ENCODE measurements around the gene ATP2C1.

GRCh38 chr3:130897316-130897715 lies 3.4 kb downstream of the ATP2C1 start:
- TF ChIP-seq CREB1 (IDR thresholded peaks at IDR 0.05) (no peak), CREB1 (CRISPR knock-in tag; IDR thresholded peaks at IDR 0.05) (no peak), MAFK (IDR thresholded peaks at IDR 0.05; ENCODE audit: low read length) (no peak), SOX6 (IDR thresholded peaks at IDR 0.05) (no peak), ZNF668 (CRISPR knock-in tag; IDR thresholded peaks at IDR 0.05) (no peak), SETDB1 (IDR thresholded peaks at IDR 0.05; ENCODE audit: low read length) (no peak), POLR2AphosphoS5 (IDR thresholded peaks at IDR 0.05; ENCODE audit: control insufficient read depth, insufficient read depth, low read depth, low read length) (no peak), FOXP4 (CRISPR knock-in tag; IDR thresholded peaks at IDR 0.05; ENCODE audit: borderline replicate concordance) (no peak), HDAC6 (IDR thresholded peaks at IDR 0.05; ENCODE audit: low read depth, low read length) (no peak), ZSCAN29 (IDR thresholded peaks at IDR 0.05) (no peak), TAF1 (IDR thresholded peaks at IDR 0.05; ENCODE audit: control insufficient read depth, extremely low read depth, insufficient read depth, low read length, severe bottlenecking) (no peak), NFE2L1 (tag; IDR thresholded peaks at IDR 0.05; ENCODE audit: borderline replicate concordance, low read depth) (no peak), CREM (IDR thresholded peaks at IDR 0.05; ENCODE audit: low read depth) (no peak)
- TF ChIP-seq, protein P1, sequence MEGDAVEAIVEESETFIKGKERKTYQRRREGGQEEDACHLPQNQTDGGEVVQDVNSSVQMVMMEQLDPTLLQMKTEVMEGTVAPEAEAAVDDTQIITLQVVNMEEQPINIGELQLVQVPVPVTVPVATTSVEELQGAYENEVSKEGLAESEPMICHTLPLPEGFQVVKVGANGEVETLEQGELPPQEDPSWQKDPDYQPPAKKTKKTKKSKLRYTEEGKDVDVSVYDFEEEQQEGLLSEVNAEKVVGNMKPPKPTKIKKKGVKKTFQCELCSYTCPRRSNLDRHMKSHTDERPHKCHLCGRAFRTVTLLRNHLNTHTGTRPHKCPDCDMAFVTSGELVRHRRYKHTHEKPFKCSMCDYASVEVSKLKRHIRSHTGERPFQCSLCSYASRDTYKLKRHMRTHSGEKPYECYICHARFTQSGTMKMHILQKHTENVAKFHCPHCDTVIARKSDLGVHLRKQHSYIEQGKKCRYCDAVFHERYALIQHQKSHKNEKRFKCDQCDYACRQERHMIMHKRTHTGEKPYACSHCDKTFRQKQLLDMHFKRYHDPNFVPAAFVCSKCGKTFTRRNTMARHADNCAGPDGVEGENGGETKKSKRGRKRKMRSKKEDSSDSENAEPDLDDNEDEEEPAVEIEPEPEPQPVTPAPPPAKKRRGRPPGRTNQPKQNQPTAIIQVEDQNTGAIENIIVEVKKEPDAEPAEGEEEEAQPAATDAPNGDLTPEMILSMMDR (IDR thresholded peaks at IDR 0.05 in 2 of 3, conservative IDR thresholded peaks at IDR 0.05 in 1 of 3; ENCODE audit: insufficient read depth in 2 of 3, low read depth in 1 of 3, low read length in 3 of 3): no peak
